GM23338 (cell line): ENCODE measurements around the gene ABO. TPM values are rescaled to one million over a fixed set of nuclear protein-coding genes. Genes with fewer than 3 reads are reported as not detected.
"Not testable (repeated sequence)": the region's sequence is repeated elsewhere in the genome, so short reads cannot be mapped to it uniquely, and the experiment has no call there.

ENCODE experiments used
- ATAC-seq: fragments of 200-7000 bp; cut with Tn5 transposase; 3 replicates; pipeline ENCODE4 v1.9.1; 2020
- DNase-seq: peaks from one replicate; pipeline ENCODE4 v3.0.0-alpha.2; 2015; ENCODE audit warnings: low spot score
- H2AFZ ChIP-seq: fragments of 200-600 bp; sonication (generic); 2 replicates; pipeline ENCODE4 v1.8.0; 2016; ENCODE audit warnings: antibody characterized with exemption, mild to moderate bottlenecking, moderate library complexity
- H3F3A ChIP-seq: fragments of 200-600 bp; sonication (generic); replicated peaks from 2 replicates; pipeline ENCODE4 v1.8.0; 2017; ENCODE audit warnings: antibody characterized with exemption, mixed run types, low read depth
- H3K27ac ChIP-seq: fragments of 200-600 bp; sonication (generic); 2 replicates; pipeline ENCODE4 v1.6.1; 2016; ENCODE audit warnings: low read depth
- H3K27me3 ChIP-seq: fragments of 200-600 bp; sonication (generic); 2 replicates; pipeline ENCODE4 v1.8.0; 2016; ENCODE audit warnings: mild to moderate bottlenecking, mixed run types, moderate library complexity; ENCODE audit not compliant: insufficient read depth
- H3K36me3 ChIP-seq: fragments of 200-600 bp; sonication (generic); 2 replicates; pipeline ENCODE4 v1.8.0; 2016; ENCODE audit warnings: mild to moderate bottlenecking; ENCODE audit not compliant: insufficient read depth
- H3K4me1 ChIP-seq: fragments of 200-600 bp; sonication (generic); 2 replicates; pipeline ENCODE4 v1.8.0; 2016; ENCODE audit warnings: mild to moderate bottlenecking, moderate library complexity; ENCODE audit not compliant: insufficient read depth
- H3K4me2 ChIP-seq: fragments of 200-600 bp; sonication (generic); 2 replicates; pipeline ENCODE4 v1.7.1; 2017; ENCODE audit warnings: mixed run types
- H3K4me3 ChIP-seq: fragments of 200-600 bp; sonication (generic); 2 replicates; pipeline ENCODE4 v1.6.1; 2016; ENCODE audit warnings: mixed run types
- H3K79me2 ChIP-seq: fragments of 200-600 bp; sonication (generic); replicated peaks from 2 replicates; pipeline ENCODE4 v1.8.0; 2017; ENCODE audit warnings: mild to moderate bottlenecking; ENCODE audit not compliant: insufficient read depth
- H3K9me2 ChIP-seq: fragments of 200-600 bp; sonication (generic); 2 replicates; pipeline ENCODE4 v1.8.0; 2017; ENCODE audit not compliant: insufficient read depth
- H4K20me1 ChIP-seq: fragments of 200-600 bp; sonication (generic); replicated peaks from 2 replicates; pipeline ENCODE4 v1.8.0; 2017; ENCODE audit warnings: mild to moderate bottlenecking; ENCODE audit not compliant: insufficient read depth
- H3K27ac Mint-ChIP-seq: 2 replicates; pipeline ENCODE4 v1.8.0; 2020; ENCODE audit warnings: inconsistent platforms, mild to moderate bottlenecking, moderate library complexity, mixed read lengths
- H3K27me3 Mint-ChIP-seq: 3 replicates; pipeline ENCODE4 v1.8.0; 2022; ENCODE audit warnings: low read depth, mild to moderate bottlenecking, moderate library complexity, mixed read lengths, inconsistent platforms; ENCODE audit not compliant: insufficient read depth, poor library complexity
- H3K36me3 Mint-ChIP-seq: 3 replicates; pipeline ENCODE4 v1.8.0; 2021; ENCODE audit warnings: low read depth, mild to moderate bottlenecking, inconsistent platforms, moderate library complexity, mixed read lengths
- H3K4me1 Mint-ChIP-seq: 3 replicates; pipeline ENCODE4 v1.8.0; 2020; ENCODE audit warnings: mild to moderate bottlenecking, inconsistent platforms, mixed read lengths
- H3K4me3 Mint-ChIP-seq: 3 replicates; pipeline ENCODE4 v1.8.0; 2021; ENCODE audit warnings: moderate library complexity, mild to moderate bottlenecking, inconsistent platforms, mixed read lengths
- H3K9me3 Mint-ChIP-seq: 3 replicates; pipeline ENCODE4 v1.8.0; 2020; ENCODE audit warnings: moderate library complexity, mild to moderate bottlenecking, inconsistent platforms, mixed read lengths
- CREB1 ChIP-seq: fragments of 250-450 bp; sonication (Bioruptor Pico); IDR thresholded peaks from 2 replicates; pipeline ENCODE4 v1.5.0; 2020; ENCODE audit warnings: low read depth, mild to moderate bottlenecking, moderate library complexity
- EZH2 ChIP-seq: fragments of 200-600 bp; sonication (generic); IDR thresholded peaks from one replicate; pipeline ENCODE4 v1.8.0; 2017; ENCODE audit warnings: antibody characterized with exemption, mild to moderate bottlenecking, low read depth; ENCODE audit not compliant: unreplicated experiment
- EZH2phosphoT487 ChIP-seq: fragments of 200-600 bp; sonication (generic); IDR thresholded peaks from one replicate; pipeline ENCODE4 v1.8.1; 2018; ENCODE audit warnings: antibody characterized with exemption; ENCODE audit not compliant: unreplicated experiment
- JUNB ChIP-seq: IDR thresholded peaks from one replicate; pipeline ENCODE4 v1.6.1; 2016; ENCODE audit warnings: antibody characterized with exemption; ENCODE audit not compliant: unreplicated experiment
- NANOG ChIP-seq: IDR thresholded peaks from 2 replicates; pipeline ENCODE4 v1.6.1; 2016; ENCODE audit warnings: antibody characterized with exemption, borderline replicate concordance
- POLR2AphosphoS5 ChIP-seq: IDR thresholded peaks from 2 replicates; pipeline ENCODE4 v1.6.1; 2016; ENCODE audit warnings: antibody characterized with exemption, low read depth
- STAT1 ChIP-seq: IDR thresholded peaks from one replicate; pipeline ENCODE4 v1.6.1; 2016; ENCODE audit warnings: antibody characterized with exemption; ENCODE audit not compliant: unreplicated experiment
- ZNF114 ChIP-seq: fragments of 250-450 bp; sonication (Bioruptor Pico); IDR thresholded peaks from 2 replicates; pipeline ENCODE4 v1.5.0; 2020; ENCODE audit warnings: mild to moderate bottlenecking, moderate library complexity
- ZNF331 ChIP-seq: fragments of 250-450 bp; sonication (Bioruptor Pico); IDR thresholded peaks from 2 replicates; pipeline ENCODE4 v1.5.0; 2020; ENCODE audit warnings: low read depth, mild to moderate bottlenecking, moderate library complexity
- polyA plus RNA-seq: library from polyadenylated mRNA; unstranded; fragments of >200 nt; fragmentation: Nextera tagmentation; extraction: Ambion mirVana; gene quantifications from 2 replicates; pipeline ENCODE4 v1.2.1, GENCODE V29; 2016
- total RNA-seq: library from RNA; depleted of rRNA; stranded (reverse); fragments of >200 nt; shearing (Covaris generic); gene quantifications from 2 replicates; pipeline ENCODE4 v1.2.3, GENCODE V29; 2014
- TF ChIP-seq, protein P1 (sequence below), 2 experiments: fragments of 200-600 bp in 1 of 2; sonication (generic) in 1 of 2; conservative IDR thresholded peaks; 2 replicates each; pipeline versions ENCODE4 v1.5.1 to v1.6.1; 2016 to 2017; ENCODE audit warnings: antibody characterized with exemption in 2 of 2, low read depth in 2 of 2, mild to moderate bottlenecking in 2 of 2, moderate library complexity in 1 of 2
- TF ChIP-seq, protein P2 (sequence below): IDR thresholded peaks from 2 replicates; pipeline ENCODE4 v1.6.1; 2016; ENCODE audit warnings: antibody characterized with exemption

The ABO gene
- total and polyA plus RNA-seq, 2 experiments from 2014 or later = 0.28 to 0.34 TPM

- not testable (repeated sequence) for H3K4me1 ChIP-seq, H3K36me3 Mint-ChIP-seq, H3K36me3 ChIP-seq, H3K4me2 ChIP-seq, H3K9me3 Mint-ChIP-seq, H3K27ac ChIP-seq, H3K79me2 ChIP-seq, DNase-seq, H3K4me3 Mint-ChIP-seq, H3K4me3 ChIP-seq, H4K20me1 ChIP-seq, H3K27ac Mint-ChIP-seq, ATAC-seq, H2AFZ ChIP-seq, H3K9me2 ChIP-seq, H3F3A ChIP-seq, H3K4me1 Mint-ChIP-seq
- peaks cover 13% of the 10 kb centered on the region for H3K27me3 ChIP-seq
- H3K27me3 Mint-ChIP-seq = peaks cover 35% of the 10 kb centered on the region
Observed at GRCh38 chr9:133236291-133237034, 38.5 kb downstream of the ABO start.

DNA sequence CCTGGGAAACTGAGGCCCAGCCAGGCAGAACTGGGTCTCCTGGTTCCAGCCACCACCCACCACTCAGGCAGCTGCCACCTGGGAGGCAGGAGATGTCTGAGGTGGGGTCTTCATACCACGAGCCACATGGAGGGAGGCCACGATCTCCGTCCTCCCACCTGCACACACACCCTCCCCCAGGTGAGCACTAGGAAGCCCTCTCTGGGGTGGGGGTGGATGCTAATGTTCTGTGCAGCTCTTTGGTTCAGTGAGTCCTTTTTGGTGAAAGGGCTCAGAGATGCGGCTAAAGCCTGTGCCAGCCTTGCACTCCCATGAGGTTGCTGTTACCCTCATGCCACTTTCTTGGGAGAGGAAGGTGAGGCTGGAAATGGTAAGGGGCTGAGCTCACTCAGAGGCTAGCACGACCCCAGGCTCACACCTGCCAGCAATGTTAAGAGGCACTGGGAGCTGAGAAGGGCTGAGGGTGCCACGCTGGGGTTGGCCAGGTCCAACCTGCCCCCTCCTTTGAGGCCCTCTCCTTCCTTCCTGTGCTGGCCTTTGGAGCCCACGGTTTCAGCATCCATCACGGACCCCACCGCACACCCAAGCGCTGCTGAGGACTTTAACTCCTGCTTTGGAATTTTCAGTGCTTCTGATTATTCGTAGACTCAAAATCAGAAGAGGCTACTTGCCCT is 39.3 kb downstream of the ABO start:
- H3K9me3 Mint-ChIP-seq = no peaks in the 10 kb centered on the region
- peaks cover 33% of the 10 kb centered on the region for H3K27me3 Mint-ChIP-seq
- Histone ChIP-seq H3K79me2 (no peaks in the 10 kb centered on the region), H3K27ac (no peak overlapping the region), H3K36me3 (no peaks in the 10 kb centered on the region), H2AFZ (no peak overlapping the region), H3F3A (peaks cover 4% of the 10 kb centered on the region; the same call in 1 of the 2 replicates), H3K9me2 (no peaks in the 10 kb centered on the region), H4K20me1 (no peaks in the 10 kb centered on the region), H3K4me1 (peaks cover 7% of the 10 kb centered on the region; the same call in 1 of the 2 replicates), H3K27me3 (peaks cover 13% of the 10 kb centered on the region), H3K4me3 (no peak overlapping the region), H3K4me2 (no peak overlapping the region)
- H3K4me1 Mint-ChIP-seq = peaks cover 6% of the 10 kb centered on the region; the same call in 1 of the 3 replicates
- no peak overlapping the region for H3K4me3 Mint-ChIP-seq
- no peak for DNase-seq
- H3K36me3 Mint-ChIP-seq = no peaks in the 10 kb centered on the region; the same call in 2 of the 3 replicates
- no peak for ATAC-seq
- H3K27ac Mint-ChIP-seq = no peak overlapping the region
- TF ChIP-seq POLR2AphosphoS5 (no peak), ZNF114 (CRISPR knock-in tag) (no peak), STAT1 (no peak), JUNB (no peak), ZNF331 (CRISPR knock-in tag) (no peak), CREB1 (CRISPR knock-in tag) (no peak), EZH2 (no peak), EZH2phosphoT487 (no peak), NANOG (no peak)
- TF ChIP-seq, protein P1, sequence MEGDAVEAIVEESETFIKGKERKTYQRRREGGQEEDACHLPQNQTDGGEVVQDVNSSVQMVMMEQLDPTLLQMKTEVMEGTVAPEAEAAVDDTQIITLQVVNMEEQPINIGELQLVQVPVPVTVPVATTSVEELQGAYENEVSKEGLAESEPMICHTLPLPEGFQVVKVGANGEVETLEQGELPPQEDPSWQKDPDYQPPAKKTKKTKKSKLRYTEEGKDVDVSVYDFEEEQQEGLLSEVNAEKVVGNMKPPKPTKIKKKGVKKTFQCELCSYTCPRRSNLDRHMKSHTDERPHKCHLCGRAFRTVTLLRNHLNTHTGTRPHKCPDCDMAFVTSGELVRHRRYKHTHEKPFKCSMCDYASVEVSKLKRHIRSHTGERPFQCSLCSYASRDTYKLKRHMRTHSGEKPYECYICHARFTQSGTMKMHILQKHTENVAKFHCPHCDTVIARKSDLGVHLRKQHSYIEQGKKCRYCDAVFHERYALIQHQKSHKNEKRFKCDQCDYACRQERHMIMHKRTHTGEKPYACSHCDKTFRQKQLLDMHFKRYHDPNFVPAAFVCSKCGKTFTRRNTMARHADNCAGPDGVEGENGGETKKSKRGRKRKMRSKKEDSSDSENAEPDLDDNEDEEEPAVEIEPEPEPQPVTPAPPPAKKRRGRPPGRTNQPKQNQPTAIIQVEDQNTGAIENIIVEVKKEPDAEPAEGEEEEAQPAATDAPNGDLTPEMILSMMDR (conservative IDR thresholded peaks at IDR 0.05; ENCODE audit: low read depth in 2 of 2) = no peak
- TF ChIP-seq, protein P2, sequence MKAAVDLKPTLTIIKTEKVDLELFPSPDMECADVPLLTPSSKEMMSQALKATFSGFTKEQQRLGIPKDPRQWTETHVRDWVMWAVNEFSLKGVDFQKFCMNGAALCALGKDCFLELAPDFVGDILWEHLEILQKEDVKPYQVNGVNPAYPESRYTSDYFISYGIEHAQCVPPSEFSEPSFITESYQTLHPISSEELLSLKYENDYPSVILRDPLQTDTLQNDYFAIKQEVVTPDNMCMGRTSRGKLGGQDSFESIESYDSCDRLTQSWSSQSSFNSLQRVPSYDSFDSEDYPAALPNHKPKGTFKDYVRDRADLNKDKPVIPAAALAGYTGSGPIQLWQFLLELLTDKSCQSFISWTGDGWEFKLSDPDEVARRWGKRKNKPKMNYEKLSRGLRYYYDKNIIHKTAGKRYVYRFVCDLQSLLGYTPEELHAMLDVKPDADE = no peak
